Common myeloid progenitor, CD34-positive (primary cell): ENCODE data around the gene UMAD1.

ENCODE experiments used
- CTCF ChIA-PET: fragments of 350-600 bp; sonication (Branson Sonifier 250); formaldehyde crosslinking; loops from one replicate; lab custom pipeline; 2021; ENCODE audit warnings: antibody characterized with exemption; lab: Charles Lee
- POLR2A ChIA-PET: fragments of 350-600 bp; sonication (Branson Sonifier 250); formaldehyde crosslinking; loops from one replicate; lab custom pipeline; 2021; ENCODE audit warnings: antibody characterized with exemption; lab: Charles Lee
- DNase-seq, 3 donors: peaks; one replicate each; pipeline versions ENCODE4 v3.0.0 to v3.0.0-alpha.2; 2013
- H3K27ac ChIP-seq, 2 experiments: 1 replicate in 1 of 2; 2 replicates in 1 of 2; pipeline ENCODE4 v1.7.0; 2013; ENCODE audit warnings: inconsistent platforms in 2 of 2, low read length in 2 of 2, mild to moderate bottlenecking in 2 of 2, low read depth in 1 of 2, moderate library complexity in 1 of 2; ENCODE audit not compliant: severe bottlenecking in 2 of 2, insufficient read depth in 1 of 2, poor library complexity in 1 of 2
- H3K27me3 ChIP-seq, 5 experiments: replicated peaks in 2 of 5; 1 replicate in 3 of 5; 2 replicates in 2 of 5; pipeline versions ENCODE4 v1.6.1 to v1.7.0; 2013; ENCODE audit warnings: low read length in 4 of 5, mild to moderate bottlenecking in 2 of 5, moderate library complexity in 2 of 5, inconsistent platforms in 1 of 5; ENCODE audit not compliant: insufficient read depth in 5 of 5, control insufficient read depth in 4 of 5
- H3K36me3 ChIP-seq, 4 experiments: 1 replicate in 2 of 4; 2 replicates in 2 of 4; pipeline versions ENCODE4 v1.6.1 to v1.7.0; 2013; ENCODE audit warnings: low read length in 3 of 4, control low read depth in 1 of 4, mild to moderate bottlenecking in 1 of 4; ENCODE audit not compliant: control insufficient read depth in 4 of 4, insufficient read depth in 4 of 4
- H3K4me1 ChIP-seq, 4 experiments: 1 replicate in 3 of 4; 2 replicates in 1 of 4; pipeline versions ENCODE4 v1.6.1 to v1.7.1; 2013; ENCODE audit warnings: low read length in 3 of 4, mild to moderate bottlenecking in 3 of 4, control low read depth in 1 of 4, inconsistent platforms in 1 of 4, moderate library complexity in 1 of 4; ENCODE audit not compliant: control insufficient read depth in 4 of 4, insufficient read depth in 4 of 4; ENCODE audit errors: control extremely low read depth in 1 of 4
- H3K4me3 ChIP-seq, 7 experiments: 1 replicate in 4 of 7; 2 replicates in 3 of 7; pipeline versions ENCODE4 v1.5.1 to v1.7.0; 2013; ENCODE audit warnings: mild to moderate bottlenecking in 7 of 7, low read length in 6 of 7, moderate library complexity in 6 of 7, inconsistent platforms in 2 of 7, low read depth in 2 of 7, control low read depth in 1 of 7; ENCODE audit not compliant: insufficient read depth in 4 of 7, control insufficient read depth in 1 of 7; ENCODE audit errors: extremely low read depth in 1 of 7
- H3K9me3 ChIP-seq, 5 experiments: 1 replicate in 4 of 5; 2 replicates in 1 of 5; pipeline versions ENCODE4 v1.6.1 to v1.7.1; 2013; ENCODE audit warnings: low read length in 4 of 5, mild to moderate bottlenecking in 2 of 5, inconsistent platforms in 1 of 5, low read depth in 1 of 5, moderate library complexity in 1 of 5; ENCODE audit not compliant: control insufficient read depth in 4 of 5, insufficient read depth in 2 of 5; ENCODE audit errors: control extremely low read depth in 1 of 5
- WGBS: methylation state at CpG from one replicate; pipeline ENCODE4 v1.1.5; 2013; ENCODE audit not compliant: insufficient coverage; 5-methylcytosine and 5-hydroxymethylcytosine counted together

UMAD1 gene

DNA sequence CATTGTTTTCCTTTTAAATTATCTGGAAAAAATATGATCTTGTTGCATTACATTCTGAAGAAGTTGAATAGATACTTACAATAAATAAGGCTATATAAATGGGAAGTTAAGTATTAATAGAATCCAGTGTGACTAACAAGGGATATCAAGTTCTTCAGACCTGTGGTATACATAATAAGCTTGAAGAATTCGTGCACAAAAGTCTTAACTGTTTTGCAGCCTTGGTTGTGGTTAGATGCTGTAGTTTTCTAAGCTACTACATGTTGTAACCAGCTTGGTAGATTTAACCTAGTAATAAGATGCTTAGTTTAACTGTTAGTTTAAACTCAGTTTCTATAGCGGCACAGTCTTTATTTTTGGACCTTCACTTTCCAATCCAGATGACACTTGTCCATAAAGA, 221.8 kb downstream of the UMAD1 start:
- no peak overlapping the region for H3K4me3 ChIP-seq
- H3K9me3 ChIP-seq = no peaks in the 10 kb centered on the region
- no peaks in the 10 kb centered on the region for H3K27me3 ChIP-seq
- WGBS = 93% methylated on average over 2 of the region's 2 CpGs
- ChIA-PET POLR2A (no interaction called here), CTCF (interaction anchor here (1.2 kb wide), 1 partner anchor 45 kb away, joined by 3 read pairs; no protein-coding TSS in a partner anchor)
- DNase-seq = no peak
- no peaks in the 10 kb centered on the region for H3K36me3 ChIP-seq
- H3K27ac ChIP-seq = no peak overlapping the region
- peaks cover 0 to 9% (median 7%) of the 10 kb centered on the region in 4 experiments for H3K4me1 ChIP-seq

DNA sequence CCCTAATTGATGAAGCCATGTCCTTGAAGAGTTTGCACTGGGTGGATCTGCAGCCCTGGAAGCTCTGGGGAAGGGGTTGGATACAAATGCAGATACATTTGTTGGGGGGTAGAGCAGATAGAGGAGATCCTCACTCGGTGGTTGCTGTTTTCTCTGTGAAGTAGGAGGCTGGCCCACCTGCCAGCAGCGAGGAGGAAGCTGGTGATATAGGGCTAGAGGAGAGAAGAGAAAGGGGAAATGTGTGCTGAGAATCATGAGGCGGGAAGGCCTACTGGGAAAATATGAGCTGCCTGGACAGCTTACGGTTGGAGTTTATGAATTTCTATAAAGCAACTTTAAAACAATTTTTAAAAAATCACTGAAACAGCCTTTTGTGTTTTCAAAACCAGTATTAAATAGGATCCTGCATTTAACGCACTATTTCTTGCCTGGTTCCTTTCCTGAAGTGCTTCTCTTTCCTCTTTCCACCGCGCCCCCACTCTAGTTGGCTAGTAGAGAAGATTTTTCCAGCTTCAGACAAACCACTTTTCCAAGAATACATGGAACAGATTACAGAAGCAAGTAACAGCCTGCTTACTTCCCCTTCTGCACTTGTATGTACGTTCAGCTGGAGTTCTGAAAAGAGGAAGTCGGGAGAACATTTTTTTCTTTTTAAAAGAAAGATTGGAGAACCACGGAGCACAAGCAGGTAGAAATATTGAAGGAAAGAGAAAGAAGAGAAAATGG, 227.5 kb downstream of the UMAD1 start:
- Histone ChIP-seq H3K36me3 (no peaks in the 10 kb centered on the region), H3K27ac (peak overlapping the region in 1 of 2 experiments; percentile 25), H3K27me3 (no peaks in the 10 kb centered on the region), H3K4me1 (peaks cover 15 to 26% (median 19%) of the 10 kb centered on the region in 4 experiments), H3K4me3 (peak overlapping the region in 6 of 7 experiments; percentile 9 to 67 (median 28)), H3K9me3 (no peaks in the 10 kb centered on the region)
- ChIA-PET POLR2A (interaction anchor here (0.7 kb wide), 1 partner anchor 100 kb away, joined by 3 read pairs; the partner anchor contains the start of gene GLCCI1), CTCF (interaction anchor here (3.1 kb wide), 1 partner anchor 27 kb away, joined by 9 read pairs; no protein-coding TSS in a partner anchor)
- peak; percentile 66 to 86 (median 70) for DNase-seq
- 0% methylated on average over 6 of the region's 10 CpGs for WGBS

DNA sequence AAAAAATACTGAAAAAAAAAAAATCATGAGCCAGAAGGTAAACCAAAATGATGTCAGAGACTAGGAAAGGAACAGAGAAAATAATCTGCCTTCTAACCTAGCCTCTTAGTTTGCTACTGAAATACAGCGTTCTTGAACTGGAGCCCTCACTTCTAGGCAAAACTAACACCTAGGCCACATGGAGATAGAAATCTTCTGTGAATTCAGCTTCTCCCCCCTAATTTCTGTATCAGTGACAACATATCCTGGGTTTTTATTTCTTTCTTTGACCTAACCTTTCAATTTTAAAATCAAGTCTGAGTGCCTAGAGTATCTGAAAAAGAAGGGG, 228.0 kb downstream of the UMAD1 start:
- 64% methylated on average over 1 of the region's 1 CpG for WGBS
- CTCF ChIA-PET = interaction anchor here (1.4 to 3.1 kb wide), 2 partner anchors 11 to 27 kb away, joined by 3 to 9 read pairs; no protein-coding TSS in a partner anchor
- H3K4me3 ChIP-seq = peak overlapping the region in 2 of 7 experiments; percentile 28 to 67
- H3K4me1 ChIP-seq = peaks cover 15 to 26% (median 19%) of the 10 kb centered on the region in 4 experiments
- no peak for DNase-seq
- POLR2A ChIA-PET = no interaction called here
- no peaks in the 10 kb centered on the region for H3K27me3 ChIP-seq
- no peaks in the 10 kb centered on the region for H3K36me3 ChIP-seq
- H3K27ac ChIP-seq = peak overlapping the region in 1 of 2 experiments; percentile 25
- no peaks in the 10 kb centered on the region for H3K9me3 ChIP-seq

DNA sequence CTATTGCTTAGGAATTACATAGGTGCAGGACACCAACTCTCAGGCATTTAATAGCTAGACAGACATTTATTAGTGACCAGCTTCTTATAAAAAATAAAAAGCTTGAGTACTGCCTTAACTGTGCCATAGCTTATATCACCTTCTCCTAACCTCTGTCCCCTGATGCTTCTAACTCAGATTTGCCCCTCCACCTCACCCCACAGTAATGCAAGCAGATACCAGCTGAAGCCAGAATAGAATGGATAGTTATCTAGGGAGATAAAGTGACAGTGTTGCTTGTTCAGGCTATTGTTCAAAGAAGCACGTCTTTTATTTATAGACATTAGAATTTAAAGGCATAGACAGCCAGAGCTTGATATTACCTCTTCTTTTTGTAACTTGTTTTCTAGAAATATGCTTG, 228.5 kb downstream of the UMAD1 start:
- no CpG with 5 or more reads among the region's 1 CpG for WGBS
- POLR2A ChIA-PET = no interaction called here

DNA sequence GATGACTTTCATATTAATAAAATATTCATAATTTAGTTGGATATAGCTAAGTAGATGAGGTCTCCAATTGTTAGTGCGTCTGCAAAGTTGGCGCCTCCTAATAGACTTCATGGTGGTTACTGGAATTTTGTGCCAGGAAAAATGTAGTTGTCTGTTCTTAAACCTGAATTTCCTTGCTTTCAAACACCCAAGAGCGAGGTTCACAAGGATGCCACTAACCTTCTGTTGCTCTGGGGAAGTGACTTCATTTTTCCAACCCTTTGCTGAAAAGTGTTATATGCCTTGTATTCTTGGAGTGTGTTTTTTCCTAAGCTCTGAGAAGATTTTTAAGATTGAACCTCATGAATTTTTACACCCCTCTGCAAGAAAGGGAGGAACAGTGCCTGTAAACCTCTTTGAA, 229.1 kb downstream of the UMAD1 start:
- POLR2A ChIA-PET = no interaction called here
- H3K27me3 ChIP-seq = no peaks in the 10 kb centered on the region
- no CpG with 5 or more reads among the region's 3 CpGs for WGBS
- H3K27ac ChIP-seq = no peak overlapping the region
- no peak for DNase-seq
- peaks cover 15 to 26% (median 19%) of the 10 kb centered on the region in 4 experiments for H3K4me1 ChIP-seq
- H3K36me3 ChIP-seq = peaks cover 0 to 4% (median 0%) of the 10 kb centered on the region in 4 experiments
- H3K4me3 ChIP-seq = no peak overlapping the region
- H3K9me3 ChIP-seq = peaks cover 0 to 2% (median 0%) of the 10 kb centered on the region in 5 experiments
- CTCF ChIA-PET = interaction anchor here (1.4 to 3.1 kb wide), 2 partner anchors 12 to 28 kb away, joined by 3 to 9 read pairs; no protein-coding TSS in a partner anchor

More for the DNA sequence above, 228.5 kb downstream of the UMAD1 start:
- H3K4me3 ChIP-seq = no peak overlapping the region
- peaks cover 0 to 2% (median 0%) of the 10 kb centered on the region in 4 experiments for H3K36me3 ChIP-seq
- CTCF ChIA-PET = interaction anchor here (1.4 to 3.1 kb wide), 2 partner anchors 12 to 28 kb away, joined by 3 to 9 read pairs; no protein-coding TSS in a partner anchor
- H3K27ac ChIP-seq = peak overlapping the region in 1 of 2 experiments; percentile 25
- H3K4me1 ChIP-seq = peaks cover 15 to 26% (median 19%) of the 10 kb centered on the region in 4 experiments
- peaks cover 0 to under 1% (median 0%) of the 10 kb centered on the region in 5 experiments for H3K9me3 ChIP-seq
- DNase-seq = no peak
- H3K27me3 ChIP-seq = no peaks in the 10 kb centered on the region

DNA sequence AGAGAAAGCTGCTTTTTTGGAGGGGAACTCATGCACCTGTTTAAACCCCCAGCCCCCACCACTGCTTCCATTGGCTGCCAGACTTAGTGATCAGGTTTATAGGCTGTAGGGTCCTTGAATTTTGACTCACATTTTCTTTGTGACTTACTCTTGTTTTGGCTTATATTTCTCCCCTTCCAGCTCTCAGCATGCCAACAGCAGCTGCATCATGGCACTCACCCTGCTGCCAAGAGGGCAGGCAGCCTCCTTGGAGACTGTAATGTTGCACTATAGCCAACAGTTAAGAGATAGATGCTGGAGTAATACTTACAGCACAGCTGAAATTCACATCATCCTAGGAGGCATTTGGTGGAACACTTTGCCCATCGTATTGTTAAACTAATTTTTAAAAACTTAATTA, 230.0 kb downstream of the UMAD1 start:
- ChIA-PET CTCF (interaction anchor here (1.4 kb wide), 1 partner anchor 190 kb away, joined by 3 read pairs; no protein-coding TSS in a partner anchor), POLR2A (no interaction called here)
- Histone ChIP-seq H3K27me3 (no peaks in the 10 kb centered on the region), H3K9me3 (peaks cover 0 to 4% (median 0%) of the 10 kb centered on the region in 5 experiments), H3K36me3 (peaks cover 0 to 5% (median 0%) of the 10 kb centered on the region in 4 experiments), H3K4me3 (no peak overlapping the region), H3K4me1 (peaks cover 15 to 26% (median 19%) of the 10 kb centered on the region in 4 experiments), H3K27ac (no peak overlapping the region)
- DNase-seq = no peak
- whole genome bisulfite sequencing = no CpG with 5 or more reads among the region's 1 CpG

DNA sequence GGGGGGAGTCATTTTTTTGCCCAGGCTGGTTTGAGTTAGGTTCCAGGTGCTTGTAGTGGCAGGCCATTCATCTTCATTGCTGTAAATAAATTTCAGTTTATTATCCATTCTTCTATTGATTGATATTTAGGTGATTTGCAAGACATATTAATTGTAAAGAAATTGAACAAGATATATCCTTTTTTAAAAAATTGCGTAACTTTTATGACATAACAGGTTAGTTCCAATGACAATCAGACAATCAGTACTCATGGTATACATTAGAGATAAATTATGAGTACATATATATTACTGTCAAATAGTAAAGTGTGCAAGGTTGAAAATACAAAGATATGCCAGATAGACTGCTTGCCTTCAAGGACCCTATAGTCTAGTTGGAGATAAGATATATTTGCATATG, 235.9 kb downstream of the UMAD1 start:
- ChIA-PET POLR2A (no interaction called here), CTCF (no interaction called here)
- H3K27me3 ChIP-seq = no peaks in the 10 kb centered on the region
- H3K4me1 ChIP-seq = no peaks in the 10 kb centered on the region
- peaks cover 0 to 5% (median 0%) of the 10 kb centered on the region in 4 experiments for H3K36me3 ChIP-seq
- H3K4me3 ChIP-seq = no peak overlapping the region
- H3K27ac ChIP-seq = no peak overlapping the region
- DNase-seq = no peak
- peaks cover 0 to 4% (median 0%) of the 10 kb centered on the region in 5 experiments for H3K9me3 ChIP-seq
- WGBS = no CpG with 5 or more reads among the region's 1 CpG
